Subcutaneous abdominal adipose tissue (tissue), 5 donors: Measurements from ENCODE around the gene ABCC4.

Experiments
- H3K27ac ChIP-seq: one replicate; pipeline ENCODE4 v1.7.0; 2013; ENCODE audit warnings: low read depth, mild to moderate bottlenecking, inconsistent platforms, low read length, moderate library complexity
- H3K27me3 ChIP-seq, 5 donors: one replicate each; pipeline ENCODE4 v1.7.0; 2013; ENCODE audit warnings: low read length in 5 of 5, inconsistent platforms in 1 of 5; ENCODE audit not compliant: control insufficient read depth in 5 of 5, insufficient read depth in 4 of 5
- H3K36me3 ChIP-seq, 5 donors: one replicate each; pipeline ENCODE4 v1.7.0; 2013; ENCODE audit warnings: low read length in 5 of 5; ENCODE audit not compliant: control insufficient read depth in 5 of 5, insufficient read depth in 5 of 5
- H3K4me1 ChIP-seq, 5 donors: one replicate each; pipeline ENCODE4 v1.7.0; 2013; ENCODE audit warnings: low read length in 5 of 5, mild to moderate bottlenecking in 3 of 5, moderate library complexity in 1 of 5; ENCODE audit not compliant: control insufficient read depth in 5 of 5, insufficient read depth in 5 of 5
- H3K4me3 ChIP-seq, 5 donors: one replicate each; pipeline ENCODE4 v1.7.0; 2013; ENCODE audit warnings: low read length in 5 of 5, low read depth in 1 of 5
- H3K9ac ChIP-seq, 5 donors: one replicate each; pipeline ENCODE4 v1.7.0; 2013; ENCODE audit warnings: low read length in 5 of 5, mild to moderate bottlenecking in 4 of 5, moderate library complexity in 3 of 5
- H3K9me3 ChIP-seq, 5 donors: one replicate each; pipeline ENCODE4 v1.7.0; 2013; ENCODE audit warnings: low read length in 5 of 5; ENCODE audit not compliant: control insufficient read depth in 5 of 5
- donor health status: healthy.
- donor health status: healthy.
- donor health status: healthy.
- donor health status: healthy.
- donor health status: healthy.

ABCC4 gene

DNA sequence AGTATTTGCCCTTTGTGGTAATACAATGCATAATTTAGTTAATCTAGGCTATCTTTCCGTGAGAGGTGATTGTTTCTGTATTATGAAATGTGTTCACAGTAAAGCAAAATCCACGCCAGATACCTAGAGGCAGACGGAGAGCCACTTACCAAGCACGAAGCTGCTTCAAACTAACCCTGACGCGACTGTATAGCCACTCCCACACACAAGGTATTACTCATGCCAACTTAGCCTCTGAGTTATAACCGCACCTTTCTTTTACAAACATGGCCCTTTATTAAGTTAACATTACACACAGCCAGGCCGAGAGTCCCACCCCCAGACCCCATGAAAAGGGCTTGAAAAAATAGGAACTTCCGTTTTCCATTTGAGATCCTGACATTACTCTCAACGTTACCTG lies 185.7 kb downstream of the ABCC4 start:
- H3K4me3 ChIP-seq: no peak overlapping the region
- H3K36me3 ChIP-seq: no peaks in the 10 kb centered on the region
- H3K9ac ChIP-seq: no peak overlapping the region
- H3K4me1 ChIP-seq: no peaks in the 10 kb centered on the region
- no peaks in the 10 kb centered on the region for H3K9me3 ChIP-seq
- no peaks in the 10 kb centered on the region for H3K27me3 ChIP-seq
- no peak overlapping the region for H3K27ac ChIP-seq

DNA sequence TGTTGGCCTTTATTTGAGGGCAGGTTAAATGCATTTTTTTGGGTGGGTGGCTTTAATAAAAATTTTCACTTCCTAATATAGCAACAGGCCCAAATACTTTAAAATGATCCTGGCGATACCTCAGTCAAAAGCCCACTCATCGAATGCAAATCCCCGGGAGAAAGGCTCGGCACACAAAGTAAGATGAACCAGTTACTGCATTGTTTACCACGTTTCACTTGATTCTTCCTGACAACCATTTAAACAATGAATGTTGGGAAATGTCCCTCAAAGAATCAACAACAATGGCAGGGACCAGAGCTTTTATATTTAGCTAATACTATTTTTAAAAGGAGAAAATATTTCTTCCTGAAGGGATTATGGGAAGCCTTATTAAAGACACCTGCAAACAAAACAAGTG lies 187.7 kb downstream of the ABCC4 start:
- H3K27me3 ChIP-seq: no peaks in the 10 kb centered on the region

DNA sequence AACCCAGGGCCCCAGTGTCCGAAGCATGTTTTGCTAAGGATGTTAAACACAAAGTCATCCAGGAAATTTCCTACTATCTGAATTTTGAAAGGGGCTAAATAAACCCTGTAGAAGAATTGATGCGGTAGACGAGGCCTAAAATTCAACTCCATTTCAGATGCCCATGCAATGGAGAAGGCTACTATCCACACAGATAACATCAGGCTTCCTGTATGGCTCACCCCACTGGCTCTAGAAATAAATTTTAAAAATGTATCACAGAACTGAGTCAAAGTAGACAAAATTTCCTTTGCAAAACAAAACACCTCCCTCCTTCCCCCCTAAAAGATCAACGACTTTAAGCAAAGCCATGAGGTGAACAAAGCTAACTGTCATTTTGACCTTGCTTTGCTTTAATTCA lies 188.4 kb downstream of the ABCC4 start:
- Histone ChIP-seq H3K27ac (no peak overlapping the region), H3K4me1 (no peaks in the 10 kb centered on the region), H3K27me3 (no peaks in the 10 kb centered on the region), H3K9me3 (no peaks in the 10 kb centered on the region), H3K36me3 (no peaks in the 10 kb centered on the region), H3K4me3 (no peak overlapping the region), H3K9ac (no peak overlapping the region)

More for the DNA sequence above, 187.7 kb downstream of the ABCC4 start:
- Histone ChIP-seq H3K27ac (no peak overlapping the region), H3K9ac (no peak overlapping the region), H3K4me3 (no peak overlapping the region), H3K9me3 (no peaks in the 10 kb centered on the region), H3K4me1 (no peaks in the 10 kb centered on the region), H3K36me3 (no peaks in the 10 kb centered on the region)

DNA sequence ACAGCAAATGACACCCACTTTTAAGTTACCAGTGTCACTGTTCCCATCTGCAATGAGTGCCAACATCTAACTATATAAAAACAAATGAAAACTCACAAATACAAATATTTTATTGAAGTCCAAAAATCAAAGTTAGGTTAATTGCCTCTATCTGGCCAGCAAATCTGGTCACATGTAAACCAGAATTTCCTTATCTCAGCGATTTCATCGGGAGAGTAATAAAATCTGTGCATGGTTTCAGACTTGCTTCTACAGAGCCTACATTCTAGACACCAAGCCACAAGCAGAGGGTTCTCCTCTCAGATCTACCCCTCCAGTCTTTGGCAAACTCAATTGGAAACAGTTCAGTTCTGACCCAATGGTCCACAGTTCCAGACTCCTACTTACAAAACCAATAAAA lies 189.6 kb downstream of the ABCC4 start:
- no peaks in the 10 kb centered on the region for H3K27me3 ChIP-seq
- H3K9ac ChIP-seq: no peak overlapping the region
- no peaks in the 10 kb centered on the region for H3K9me3 ChIP-seq
- no peak overlapping the region for H3K4me3 ChIP-seq
- no peaks in the 10 kb centered on the region for H3K36me3 ChIP-seq
- no peak overlapping the region for H3K27ac ChIP-seq
- no peaks in the 10 kb centered on the region for H3K4me1 ChIP-seq

DNA sequence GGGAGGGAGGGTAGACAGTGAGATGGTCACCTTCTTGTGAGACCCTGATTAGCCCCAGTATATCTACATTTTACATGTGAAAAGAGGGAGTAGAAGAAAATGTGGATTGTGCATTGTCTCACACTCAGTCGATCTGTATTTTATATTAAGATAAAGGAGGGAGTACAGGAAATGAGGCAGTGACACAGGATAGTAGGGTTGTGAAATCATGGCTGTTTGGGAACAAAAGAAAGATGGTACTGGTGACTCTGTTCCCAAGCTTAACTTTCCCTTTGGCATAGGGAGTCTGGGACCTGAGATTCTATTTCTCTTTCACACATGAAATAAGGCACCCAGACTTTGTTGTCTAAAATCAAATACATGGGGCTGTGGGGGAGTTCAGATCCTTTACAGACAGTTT lies 194.7 kb downstream of the ABCC4 start:
- H3K4me1 ChIP-seq: no peaks in the 10 kb centered on the region
- H3K27ac ChIP-seq: no peak overlapping the region

DNA sequence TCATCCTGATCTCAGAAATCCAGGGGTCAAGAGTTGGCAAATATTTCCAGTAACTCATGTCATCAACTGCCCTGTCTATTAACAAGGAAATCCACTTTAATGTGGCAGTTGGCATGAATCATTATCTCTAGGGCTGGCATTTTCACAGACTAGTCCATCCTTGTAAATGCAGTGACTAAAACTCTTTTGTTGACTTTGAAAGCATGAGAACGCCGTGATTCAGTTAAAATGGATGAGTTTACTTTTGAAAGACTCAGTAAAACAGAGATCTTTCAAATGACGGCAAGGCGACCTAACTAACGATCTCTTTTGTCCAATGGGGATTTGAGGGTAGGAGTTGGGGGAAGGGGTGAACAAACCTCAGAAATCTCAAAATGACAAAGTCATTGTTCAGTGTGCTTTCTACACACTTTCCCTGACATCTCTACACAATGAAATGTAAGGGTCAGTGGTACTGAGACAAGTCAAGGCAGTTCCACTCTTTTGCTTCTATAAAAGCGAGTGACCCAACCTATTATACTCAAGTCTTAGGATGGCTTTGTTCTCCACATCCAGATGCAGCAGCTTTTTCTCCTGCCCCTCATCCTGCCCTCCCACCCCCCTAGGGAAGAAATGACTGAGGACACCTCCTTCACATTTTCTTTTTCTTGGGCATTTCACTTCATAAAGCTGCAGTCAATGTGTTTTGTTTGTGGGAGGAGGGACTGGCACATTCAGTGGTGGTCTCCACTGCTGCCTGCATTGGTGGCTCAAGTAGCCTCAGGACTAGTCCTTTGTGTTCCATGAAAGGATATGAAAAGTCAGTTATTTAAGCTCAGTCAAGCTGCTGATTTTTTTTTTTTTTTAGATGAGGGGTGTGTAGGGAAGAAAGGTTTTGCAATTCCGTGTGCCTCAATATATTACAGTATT lies 200.5 kb downstream of the ABCC4 start:
- no peaks in the 10 kb centered on the region for H3K36me3 ChIP-seq
- no peak overlapping the region for H3K9ac ChIP-seq
- H3K27ac ChIP-seq: no peak overlapping the region
- no peaks in the 10 kb centered on the region for H3K27me3 ChIP-seq
- no peaks in the 10 kb centered on the region for H3K4me1 ChIP-seq
- no peak overlapping the region for H3K4me3 ChIP-seq
- peaks cover 0 to 10% (median 6%) of the 10 kb centered on the region in 5 donors for H3K9me3 ChIP-seq

More for the DNA sequence above, 194.7 kb downstream of the ABCC4 start:
- Histone ChIP-seq H3K9me3 (no peaks in the 10 kb centered on the region), H3K36me3 (no peaks in the 10 kb centered on the region), H3K4me3 (no peak overlapping the region), H3K27me3 (no peaks in the 10 kb centered on the region), H3K9ac (no peak overlapping the region)

DNA sequence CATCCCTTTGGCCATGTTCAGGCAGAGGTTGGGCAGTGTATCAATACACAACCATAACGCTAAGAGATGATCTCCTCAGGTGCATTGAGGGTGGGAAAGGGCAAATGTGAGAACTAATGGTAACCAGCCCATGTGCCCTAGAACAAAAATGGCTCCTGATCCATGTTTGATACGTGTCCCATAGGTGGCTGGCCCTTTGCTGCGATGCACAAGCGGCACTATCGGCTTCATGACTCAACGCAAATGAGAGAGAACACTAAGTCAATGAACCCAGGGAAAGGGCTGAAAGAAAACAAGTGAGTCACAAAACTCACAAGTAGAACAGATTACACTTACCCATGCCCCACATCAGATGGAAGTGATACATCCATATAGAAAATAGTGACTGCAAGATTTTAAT lies 201.7 kb downstream of the ABCC4 start:
- no peaks in the 10 kb centered on the region for H3K4me1 ChIP-seq
- H3K9me3 ChIP-seq: peaks cover 0 to 10% (median 6%) of the 10 kb centered on the region in 5 donors
- no peak overlapping the region for H3K27ac ChIP-seq
- H3K27me3 ChIP-seq: no peaks in the 10 kb centered on the region
- H3K36me3 ChIP-seq: no peaks in the 10 kb centered on the region
- no peak overlapping the region for H3K4me3 ChIP-seq
- no peak overlapping the region for H3K9ac ChIP-seq

DNA sequence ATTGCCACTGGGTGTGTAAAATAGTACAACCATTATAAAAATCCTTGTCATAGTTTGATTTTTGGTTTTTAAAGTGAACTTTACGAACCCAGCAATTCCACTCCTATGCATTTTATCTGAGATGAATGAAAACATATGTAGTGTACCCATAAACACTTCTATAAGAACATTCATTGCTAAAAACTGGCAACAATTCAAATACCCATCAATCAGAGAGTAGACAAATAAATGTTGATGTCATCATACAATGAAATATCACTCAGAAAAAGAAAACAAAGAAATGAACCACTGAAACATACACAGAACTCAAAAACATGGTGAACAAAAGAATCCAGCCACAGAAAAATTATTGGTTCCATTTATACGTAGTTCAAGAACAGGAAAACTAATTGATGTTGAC lies 202.3 kb downstream of the ABCC4 start:
- peaks cover 0 to 10% (median 6%) of the 10 kb centered on the region in 5 donors for H3K9me3 ChIP-seq
- no peaks in the 10 kb centered on the region for H3K4me1 ChIP-seq
- H3K27me3 ChIP-seq: no peaks in the 10 kb centered on the region
- no peak overlapping the region for H3K4me3 ChIP-seq
- no peak overlapping the region for H3K27ac ChIP-seq
- H3K9ac ChIP-seq: no peak overlapping the region
- no peaks in the 10 kb centered on the region for H3K36me3 ChIP-seq

DNA sequence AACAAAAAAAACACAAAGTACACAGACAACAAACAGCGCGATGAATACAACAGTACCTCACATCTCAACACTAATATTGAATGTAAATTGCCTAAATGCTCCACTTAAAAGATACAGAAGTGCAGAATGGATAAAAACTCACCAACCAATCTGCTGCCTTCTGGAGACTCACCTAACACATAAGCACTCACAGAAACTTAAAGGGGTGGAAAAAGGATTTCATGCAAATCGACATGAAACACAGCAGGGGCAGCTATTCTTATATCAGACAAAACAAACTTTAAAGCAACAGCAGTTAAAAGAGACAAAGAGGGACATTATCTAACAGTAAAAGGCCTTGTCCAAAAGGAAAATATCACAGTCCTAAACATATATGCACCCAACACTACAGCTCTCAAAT lies 209.5 kb downstream of the ABCC4 start:
- H3K27ac ChIP-seq: no peak overlapping the region
- H3K4me1 ChIP-seq: no peaks in the 10 kb centered on the region
- H3K9ac ChIP-seq: no peak overlapping the region
- no peaks in the 10 kb centered on the region for H3K27me3 ChIP-seq
- no peaks in the 10 kb centered on the region for H3K36me3 ChIP-seq
- no peak overlapping the region for H3K4me3 ChIP-seq
- no peaks in the 10 kb centered on the region for H3K9me3 ChIP-seq

DNA sequence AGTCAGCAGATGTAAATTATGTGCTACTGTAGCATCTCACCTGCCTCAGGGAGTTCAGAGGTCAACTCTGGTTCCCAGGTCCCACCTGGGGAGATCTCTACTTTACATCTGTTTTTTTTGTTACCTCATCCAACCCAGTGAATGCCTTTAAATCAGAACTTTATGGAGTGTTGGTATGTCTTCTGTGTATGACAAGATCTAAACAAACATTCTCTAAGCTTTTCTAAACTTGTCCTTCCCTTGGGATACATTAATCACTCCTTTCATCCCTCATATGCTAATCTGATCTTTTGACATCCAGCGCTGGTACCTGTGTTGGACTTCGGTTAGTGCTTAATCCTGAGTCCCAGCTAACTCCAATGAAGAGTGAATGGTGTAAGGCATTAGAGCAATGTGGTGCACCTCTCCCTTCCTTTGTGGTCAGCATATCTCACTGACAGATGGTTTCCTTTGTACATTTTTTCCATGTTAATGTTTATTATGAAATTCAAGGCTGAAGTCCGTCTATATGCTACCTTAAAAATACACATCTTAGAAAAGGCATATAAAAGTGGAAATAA lies 213.4 kb downstream of the ABCC4 start:
- Histone ChIP-seq H3K4me3 (no peak overlapping the region), H3K27ac (no peak overlapping the region), H3K9me3 (no peaks in the 10 kb centered on the region), H3K4me1 (no peaks in the 10 kb centered on the region), H3K36me3 (no peaks in the 10 kb centered on the region), H3K9ac (no peak overlapping the region), H3K27me3 (no peaks in the 10 kb centered on the region)
